WTC11 (cell line): ENCODE results near the gene CAPN11. TPM values are rescaled to one million over a fixed set of nuclear protein-coding genes. Genes with fewer than 3 reads are reported as not detected.

Source experiments
- ATAC-seq: fragments of 200-7000 bp; cut with Tn5 transposase; 2 replicates; pipeline ENCODE4 v1.10.0; 2021; ENCODE audit warnings: mild to moderate bottlenecking, moderate library complexity
- CTCF ChIA-PET: fragments of 300-600 bp; sonication (Branson Sonifier 250); formaldehyde crosslinking; loops from one replicate; lab custom pipeline; 2021; ENCODE audit warnings: antibody characterized with exemption; lab: Charles Lee
- POLR2A ChIA-PET: fragments of 350-600 bp; sonication (Branson Sonifier 250); formaldehyde crosslinking; loops from one replicate; lab custom pipeline; 2021; ENCODE audit warnings: antibody characterized with exemption; lab: Charles Lee
- DNase-seq: peaks from one replicate; pipeline ENCODE4 v3.0.0; 2021; ENCODE audit warnings: low spot score
- H3K27ac Mint-ChIP-seq: 2 replicates; pipeline ENCODE4 v1.8.0; 2021; ENCODE audit warnings: mixed read lengths
- H3K27me3 Mint-ChIP-seq: 2 replicates; pipeline ENCODE4 v1.8.0; 2021; ENCODE audit warnings: low read depth, mild to moderate bottlenecking, moderate library complexity, mixed read lengths
- H3K36me3 Mint-ChIP-seq: 2 replicates; pipeline ENCODE4 v1.8.0; 2021; ENCODE audit warnings: mixed read lengths
- H3K4me1 Mint-ChIP-seq: 2 replicates; pipeline ENCODE4 v1.8.0; 2022; ENCODE audit warnings: mixed read lengths
- H3K4me3 Mint-ChIP-seq: 2 replicates; pipeline ENCODE4 v1.8.0; 2021; ENCODE audit warnings: mild to moderate bottlenecking, moderate library complexity, mixed read lengths
- H3K9me3 Mint-ChIP-seq: 2 replicates; pipeline ENCODE4 v1.8.0; 2021; ENCODE audit warnings: mixed read lengths
- CDX4 ChIP-seq: fragments of 250-450 bp; sonication (Bioruptor Pico); IDR thresholded peaks from 2 replicates; pipeline ENCODE4 v1.9.0; 2021; ENCODE audit warnings: moderate library complexity, mild to moderate bottlenecking, inconsistent platforms, borderline replicate concordance
- E2F4 ChIP-seq: sonication (generic); formaldehyde crosslinking; IDR thresholded peaks from 2 replicates; pipeline ENCODE4 v1.8.1; 2022; ENCODE audit warnings: low read depth, mild to moderate bottlenecking, moderate library complexity, missing genetic modification reagents, borderline replicate concordance
- E2F5 ChIP-seq: sonication (generic); formaldehyde crosslinking; IDR thresholded peaks from 2 replicates; pipeline ENCODE4 v1.8.1; 2022; ENCODE audit warnings: mild to moderate bottlenecking, moderate library complexity, missing genetic modification reagents
- ETV6 ChIP-seq: sonication (generic); formaldehyde crosslinking; IDR thresholded peaks from 2 replicates; pipeline ENCODE4 v1.8.1; 2022; ENCODE audit warnings: mild to moderate bottlenecking, missing genetic modification reagents
- FOXJ3 ChIP-seq: sonication (generic); formaldehyde crosslinking; IDR thresholded peaks from 2 replicates; pipeline ENCODE4 v1.9.0; 2021; ENCODE audit warnings: missing genetic modification reagents, mild to moderate bottlenecking, borderline replicate concordance
- FOXP4 ChIP-seq: sonication (generic); formaldehyde crosslinking; IDR thresholded peaks from 2 replicates; pipeline ENCODE4 v1.8.0; 2022; ENCODE audit warnings: mild to moderate bottlenecking, missing genetic modification reagents
- HMGA2 ChIP-seq: fragments of 250-450 bp; sonication (Bioruptor Pico); IDR thresholded peaks from 2 replicates; pipeline ENCODE4 v1.4.0; 2021; ENCODE audit warnings: mild to moderate bottlenecking, moderate library complexity
- MAX ChIP-seq: sonication (generic); formaldehyde crosslinking; IDR thresholded peaks from 2 replicates; pipeline ENCODE4 v1.8.0; 2022; ENCODE audit warnings: mild to moderate bottlenecking, missing genetic modification reagents
- MYBL2 ChIP-seq: sonication (generic); formaldehyde crosslinking; IDR thresholded peaks from 2 replicates; pipeline ENCODE4 v1.8.1; 2023; ENCODE audit warnings: mild to moderate bottlenecking, moderate library complexity, missing genetic modification reagents
- NFYB ChIP-seq: sonication (generic); formaldehyde crosslinking; conservative IDR thresholded peaks from 2 replicates; pipeline ENCODE4 v1.8.0; 2022; ENCODE audit warnings: low read depth, missing genetic modification reagents
- SMAD3 ChIP-seq: sonication (generic); formaldehyde crosslinking; IDR thresholded peaks from 2 replicates; pipeline ENCODE4 v1.8.0; 2022; ENCODE audit warnings: missing genetic modification reagents, mild to moderate bottlenecking, borderline replicate concordance
- SMAD4 ChIP-seq: sonication (generic); formaldehyde crosslinking; IDR thresholded peaks from 2 replicates; pipeline ENCODE4 v1.8.0; 2022; ENCODE audit warnings: mild to moderate bottlenecking, missing genetic modification reagents
- SOX15 ChIP-seq: fragments of 250-450 bp; sonication (Bioruptor Pico); IDR thresholded peaks from 2 replicates; pipeline ENCODE4 v1.9.0; 2021; ENCODE audit warnings: mild to moderate bottlenecking
- TP53 ChIP-seq: sonication (generic); formaldehyde crosslinking; IDR thresholded peaks from 2 replicates; pipeline ENCODE4 v1.8.1; 2023; ENCODE audit warnings: mild to moderate bottlenecking, missing genetic modification reagents
- ZBTB21 ChIP-seq: sonication (generic); formaldehyde crosslinking; IDR thresholded peaks from 2 replicates; pipeline ENCODE4 v1.8.1; 2023; ENCODE audit warnings: mild to moderate bottlenecking, missing genetic modification reagents, borderline replicate concordance
- ZNF138 ChIP-seq: sonication (generic); formaldehyde crosslinking; conservative IDR thresholded peaks from 2 replicates; pipeline ENCODE4 v1.8.1; 2022; ENCODE audit warnings: mild to moderate bottlenecking, moderate library complexity, missing genetic modification reagents
- ZNF263 ChIP-seq: sonication (generic); formaldehyde crosslinking; IDR thresholded peaks from 2 replicates; pipeline ENCODE4 v1.8.1; 2022; ENCODE audit warnings: low read depth, mild to moderate bottlenecking, moderate library complexity, missing genetic modification reagents
- ZNF512 ChIP-seq: sonication (generic); formaldehyde crosslinking; IDR thresholded peaks from 2 replicates; pipeline ENCODE4 v1.8.1; 2022; ENCODE audit warnings: missing genetic modification reagents, borderline replicate concordance
- ZNF671 ChIP-seq: fragments of 250-450 bp; sonication (Bioruptor Pico); IDR thresholded peaks from 2 replicates; pipeline ENCODE4 v1.8.0; 2021; ENCODE audit warnings: mild to moderate bottlenecking
- total RNA-seq: library from RNA; stranded (reverse); gene quantifications from 3 replicates; pipeline ENCODE4 v1.2.3, GENCODE V29; 2021
- TF ChIP-seq, protein P1 (sequence below): fragments of 200-600 bp; IDR thresholded peaks from 2 replicates; pipeline ENCODE4 v1.8.0; 2022; ENCODE audit warnings: antibody characterized with exemption
- TF ChIP-seq, protein P2 (sequence below): fragments of 250-450 bp; sonication (Bioruptor Pico); IDR thresholded peaks from 2 replicates; pipeline ENCODE4 v1.8.0; 2021; ENCODE audit warnings: mild to moderate bottlenecking
- TF ChIP-seq, protein P3 (sequence below): sonication (generic); formaldehyde crosslinking; IDR thresholded peaks from 2 replicates; pipeline ENCODE4 v1.8.0; 2022; ENCODE audit warnings: missing genetic modification reagents

The CAPN11 gene
- total RNA-seq, 1 experiment from 2014 or later: 2.3 TPM

- ChIA-PET POLR2A (no interaction called here), CTCF (interaction anchor here (1.5 kb wide), 1 partner anchor 34 kb away, joined by 4 read pairs; the partner anchor contains the start of gene SLC29A1)
- Mint-ChIP-seq H3K4me3 (no peak overlapping the region), H3K36me3 (no peaks in the 10 kb centered on the region), H3K27me3 (peaks cover 8% of the 10 kb centered on the region), H3K27ac (no peak overlapping the region), H3K4me1 (peaks cover 41% of the 10 kb centered on the region), H3K9me3 (no peaks in the 10 kb centered on the region)
- DNase-seq (no peak), ATAC-seq (no peak)
- TF ChIP-seq, protein P1, sequence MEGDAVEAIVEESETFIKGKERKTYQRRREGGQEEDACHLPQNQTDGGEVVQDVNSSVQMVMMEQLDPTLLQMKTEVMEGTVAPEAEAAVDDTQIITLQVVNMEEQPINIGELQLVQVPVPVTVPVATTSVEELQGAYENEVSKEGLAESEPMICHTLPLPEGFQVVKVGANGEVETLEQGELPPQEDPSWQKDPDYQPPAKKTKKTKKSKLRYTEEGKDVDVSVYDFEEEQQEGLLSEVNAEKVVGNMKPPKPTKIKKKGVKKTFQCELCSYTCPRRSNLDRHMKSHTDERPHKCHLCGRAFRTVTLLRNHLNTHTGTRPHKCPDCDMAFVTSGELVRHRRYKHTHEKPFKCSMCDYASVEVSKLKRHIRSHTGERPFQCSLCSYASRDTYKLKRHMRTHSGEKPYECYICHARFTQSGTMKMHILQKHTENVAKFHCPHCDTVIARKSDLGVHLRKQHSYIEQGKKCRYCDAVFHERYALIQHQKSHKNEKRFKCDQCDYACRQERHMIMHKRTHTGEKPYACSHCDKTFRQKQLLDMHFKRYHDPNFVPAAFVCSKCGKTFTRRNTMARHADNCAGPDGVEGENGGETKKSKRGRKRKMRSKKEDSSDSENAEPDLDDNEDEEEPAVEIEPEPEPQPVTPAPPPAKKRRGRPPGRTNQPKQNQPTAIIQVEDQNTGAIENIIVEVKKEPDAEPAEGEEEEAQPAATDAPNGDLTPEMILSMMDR: no peak
- TF ChIP-seq, protein P2, sequence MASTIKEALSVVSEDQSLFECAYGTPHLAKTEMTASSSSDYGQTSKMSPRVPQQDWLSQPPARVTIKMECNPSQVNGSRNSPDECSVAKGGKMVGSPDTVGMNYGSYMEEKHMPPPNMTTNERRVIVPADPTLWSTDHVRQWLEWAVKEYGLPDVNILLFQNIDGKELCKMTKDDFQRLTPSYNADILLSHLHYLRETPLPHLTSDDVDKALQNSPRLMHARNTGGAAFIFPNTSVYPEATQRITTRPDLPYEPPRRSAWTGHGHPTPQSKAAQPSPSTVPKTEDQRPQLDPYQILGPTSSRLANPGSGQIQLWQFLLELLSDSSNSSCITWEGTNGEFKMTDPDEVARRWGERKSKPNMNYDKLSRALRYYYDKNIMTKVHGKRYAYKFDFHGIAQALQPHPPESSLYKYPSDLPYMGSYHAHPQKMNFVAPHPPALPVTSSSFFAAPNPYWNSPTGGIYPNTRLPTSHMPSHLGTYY: no peak
- no peak for TF ChIP-seq MYBL2
- TF ChIP-seq ZNF512 (CRISPR knock-in tag): no peak
- TF ChIP-seq NFYB: no peak
- no peak for TF ChIP-seq ZNF138 (CRISPR knock-in tag)
- TF ChIP-seq FOXJ3 (CRISPR knock-in tag): no peak
- no peak for TF ChIP-seq HMGA2
- no peak for TF ChIP-seq FOXP4 (CRISPR knock-in tag)
- TF ChIP-seq, protein P3, sequence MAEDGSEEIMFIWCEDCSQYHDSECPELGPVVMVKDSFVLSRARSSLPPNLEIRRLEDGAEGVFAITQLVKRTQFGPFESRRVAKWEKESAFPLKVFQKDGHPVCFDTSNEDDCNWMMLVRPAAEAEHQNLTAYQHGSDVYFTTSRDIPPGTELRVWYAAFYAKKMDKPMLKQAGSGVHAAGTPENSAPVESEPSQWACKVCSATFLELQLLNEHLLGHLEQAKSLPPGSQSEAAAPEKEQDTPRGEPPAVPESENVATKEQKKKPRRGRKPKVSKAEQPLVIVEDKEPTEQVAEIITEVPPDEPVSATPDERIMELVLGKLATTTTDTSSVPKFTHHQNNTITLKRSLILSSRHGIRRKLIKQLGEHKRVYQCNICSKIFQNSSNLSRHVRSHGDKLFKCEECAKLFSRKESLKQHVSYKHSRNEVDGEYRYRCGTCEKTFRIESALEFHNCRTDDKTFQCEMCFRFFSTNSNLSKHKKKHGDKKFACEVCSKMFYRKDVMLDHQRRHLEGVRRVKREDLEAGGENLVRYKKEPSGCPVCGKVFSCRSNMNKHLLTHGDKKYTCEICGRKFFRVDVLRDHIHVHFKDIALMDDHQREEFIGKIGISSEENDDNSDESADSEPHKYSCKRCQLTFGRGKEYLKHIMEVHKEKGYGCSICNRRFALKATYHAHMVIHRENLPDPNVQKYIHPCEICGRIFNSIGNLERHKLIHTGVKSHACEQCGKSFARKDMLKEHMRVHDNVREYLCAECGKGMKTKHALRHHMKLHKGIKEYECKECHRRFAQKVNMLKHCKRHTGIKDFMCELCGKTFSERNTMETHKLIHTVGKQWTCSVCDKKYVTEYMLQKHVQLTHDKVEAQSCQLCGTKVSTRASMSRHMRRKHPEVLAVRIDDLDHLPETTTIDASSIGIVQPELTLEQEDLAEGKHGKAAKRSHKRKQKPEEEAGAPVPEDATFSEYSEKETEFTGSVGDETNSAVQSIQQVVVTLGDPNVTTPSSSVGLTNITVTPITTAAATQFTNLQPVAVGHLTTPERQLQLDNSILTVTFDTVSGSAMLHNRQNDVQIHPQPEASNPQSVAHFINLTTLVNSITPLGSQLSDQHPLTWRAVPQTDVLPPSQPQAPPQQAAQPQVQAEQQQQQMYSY (CRISPR knock-in tag): no peak
- TF ChIP-seq TP53: no peak
Measured at GRCh38 chr6:44188819-44189218, 30.2 kb downstream of the CAPN11 start.

GRCh38 chr6:44189257-44189656, 30.6 kb downstream of the CAPN11 start:
- CTCF ChIA-PET: interaction anchor here (0.5 to 1.5 kb wide), 5 partner anchors 15 to 67 kb away, joined by 3 to 6 read pairs (median 4); partner anchors contain the start of gene SLC29A1
- no peak for ATAC-seq
- POLR2A ChIA-PET: interaction anchor here (0.6 kb wide), 1 partner anchor 16 kb away, joined by 3 read pairs; no protein-coding TSS in a partner anchor
- Mint-ChIP-seq H3K27ac (no peak overlapping the region), H3K27me3 (peaks cover 8% of the 10 kb centered on the region), H3K9me3 (no peaks in the 10 kb centered on the region), H3K4me1 (peaks cover 38% of the 10 kb centered on the region), H3K36me3 (no peaks in the 10 kb centered on the region), H3K4me3 (no peak overlapping the region)
- DNase-seq: no peak
- no peak for TF ChIP-seq SOX15
- TF ChIP-seq HMGA2: no peak
- TF ChIP-seq ETV6 (CRISPR knock-in tag): no peak
- TF ChIP-seq FOXJ3 (CRISPR knock-in tag): no peak
- no peak for TF ChIP-seq CDX4
- no peak for TF ChIP-seq SMAD3 (CRISPR knock-in tag)
- TF ChIP-seq SMAD4: no peak
- no peak for TF ChIP-seq E2F5
- TF ChIP-seq ZNF671: no peak
- no peak for TF ChIP-seq ZNF263 (CRISPR knock-in tag)
- TF ChIP-seq ZNF138 (CRISPR knock-in tag): no peak
- TF ChIP-seq NFYB: no peak
- no peak for TF ChIP-seq E2F4
- TF ChIP-seq ZBTB21: no peak
- no peak for TF ChIP-seq MAX (CRISPR knock-in tag)
